ENCODE results near the gene CSTF2T.

The CSTF2T gene

GRCh38 chr10:51683031-51683691, 16.2 kb downstream of the CSTF2T start:
- no peak overlapping the region for H2BK12ac ChIP-seq (ENCODE audit: low read length)
- H2AK5ac ChIP-seq (ENCODE audit: low read depth, low read length): no peak overlapping the region
- no peak overlapping the region for H2BK5ac ChIP-seq (ENCODE audit: low read length)
- H3K36me3 ChIP-seq (replicated peaks in 1 of 2; ENCODE audit: control insufficient read depth in 2 of 2, insufficient read depth in 2 of 2, low read length in 2 of 2): no peaks in the 10 kb centered on the region
- no peak for DNase-seq (ENCODE audit: low spot score)
- no peak overlapping the region for H3K4me3 ChIP-seq (ENCODE audit: low read length in 2 of 2)
- H3K79me1 ChIP-seq (ENCODE audit: low read depth, low read length): no peaks in the 10 kb centered on the region
- H3K18ac ChIP-seq (ENCODE audit: low read length): no peak overlapping the region
- no peak overlapping the region for H2BK120ac ChIP-seq (ENCODE audit: low read depth, low read length)
- no peak overlapping the region for H3K27ac ChIP-seq (replicated peaks; ENCODE audit: low read length)
- H4K8ac ChIP-seq (ENCODE audit: low read depth, low read length): no peak overlapping the region
- no peak overlapping the region for H3K4ac ChIP-seq (ENCODE audit: low read length)
- H3K23ac ChIP-seq (ENCODE audit: low read depth, low read length, poor library complexity): no peak overlapping the region
- no peaks in the 10 kb centered on the region for H3K27me3 ChIP-seq (ENCODE audit: control insufficient read depth in 3 of 3, insufficient read depth in 3 of 3, low read depth in 1 of 3, low read length in 3 of 3)
- H4K91ac ChIP-seq (ENCODE audit: low read depth, low read length, poor library complexity): no peak overlapping the region
- no peak overlapping the region for H3K4me2 ChIP-seq (ENCODE audit: insufficient read depth, low read length, poor library complexity, severe bottlenecking)
- H3K14ac ChIP-seq (ENCODE audit: low read length): no peak overlapping the region
- WGBS, 2 donors (ENCODE audit: extremely low coverage in 2 of 2, insufficient read length in 2 of 2, insufficient replicate concordance in 1 of 2): no CpG with 5 or more reads among the region's 4 CpGs
- peaks cover 0 to 6% of the 10 kb centered on the region in 2 donors for H3K4me1 ChIP-seq (ENCODE audit: control insufficient read depth in 2 of 2, insufficient read depth in 1 of 2, low read depth in 1 of 2, low read length in 2 of 2)
- no peak overlapping the region for H3K9ac ChIP-seq (ENCODE audit: low read depth, low read length, poor library complexity)
- H2BK15ac ChIP-seq (ENCODE audit: low read length): no peak overlapping the region
- H2AFZ ChIP-seq (ENCODE audit: low read length): peak overlapping the region; percentile 48
- H3K9me3 ChIP-seq (replicated peaks in 1 of 2; ENCODE audit: control insufficient read depth in 2 of 2, insufficient read depth in 1 of 2, low read depth in 1 of 2, low read length in 2 of 2): no peaks in the 10 kb centered on the region

DNA sequence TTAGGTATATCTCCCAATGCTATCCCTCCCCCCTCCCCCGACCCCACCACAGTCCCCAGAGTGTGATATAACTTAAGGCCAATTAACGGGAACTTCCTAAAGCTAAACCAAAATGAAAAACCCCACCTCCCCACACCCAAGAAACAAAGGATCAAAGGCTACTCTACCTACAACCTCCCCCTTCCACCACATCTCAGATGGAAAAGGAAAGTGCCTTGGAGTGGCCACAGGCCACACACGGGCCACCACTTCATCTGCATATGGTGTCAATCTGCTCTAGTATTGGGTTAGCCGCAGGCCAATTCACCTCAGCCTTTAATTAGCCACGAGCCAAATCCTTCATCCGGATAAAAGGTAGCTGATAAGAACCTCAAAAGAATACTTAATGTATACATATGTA, 19.6 kb downstream of the CSTF2T start:
- H3K79me1 ChIP-seq (ENCODE audit: low read depth, low read length): no peaks in the 10 kb centered on the region
- H3K14ac ChIP-seq (ENCODE audit: low read length): no peak overlapping the region
- no peak overlapping the region for H3K23ac ChIP-seq (ENCODE audit: low read depth, low read length, poor library complexity)
- no peak overlapping the region for H2BK120ac ChIP-seq (ENCODE audit: low read depth, low read length)
- no peak overlapping the region for H3K9ac ChIP-seq (ENCODE audit: low read depth, low read length, poor library complexity)
- no peaks in the 10 kb centered on the region for H3K36me3 ChIP-seq (replicated peaks in 1 of 2; ENCODE audit: control insufficient read depth in 2 of 2, insufficient read depth in 2 of 2, low read length in 2 of 2)
- no peaks in the 10 kb centered on the region for H3K27me3 ChIP-seq (ENCODE audit: control insufficient read depth in 3 of 3, insufficient read depth in 3 of 3, low read depth in 1 of 3, low read length in 3 of 3)
- H3K9me3 ChIP-seq (replicated peaks in 1 of 2; ENCODE audit: control insufficient read depth in 2 of 2, insufficient read depth in 1 of 2, low read depth in 1 of 2, low read length in 2 of 2): no peaks in the 10 kb centered on the region
- H3K4me3 ChIP-seq (ENCODE audit: low read length in 2 of 2): no peak overlapping the region
- H3K4me1 ChIP-seq (ENCODE audit: control insufficient read depth in 2 of 2, insufficient read depth in 1 of 2, low read depth in 1 of 2, low read length in 2 of 2): peaks cover 0 to 3% of the 10 kb centered on the region in 2 donors
- H4K8ac ChIP-seq (ENCODE audit: low read depth, low read length): no peak overlapping the region
- no peak overlapping the region for H2BK12ac ChIP-seq (ENCODE audit: low read length)
- H3K18ac ChIP-seq (ENCODE audit: low read length): no peak overlapping the region
- H2AK5ac ChIP-seq (ENCODE audit: low read depth, low read length): no peak overlapping the region
- H3K27ac ChIP-seq (replicated peaks; ENCODE audit: low read length): no peak overlapping the region
- no peak overlapping the region for H2BK5ac ChIP-seq (ENCODE audit: low read length)
- H2AFZ ChIP-seq (ENCODE audit: low read length): no peak overlapping the region
- no peak overlapping the region for H3K4ac ChIP-seq (ENCODE audit: low read length)
- no CpG with 5 or more reads among the region's 6 CpGs for WGBS, 2 donors (ENCODE audit: extremely low coverage in 2 of 2, insufficient read length in 2 of 2, insufficient replicate concordance in 1 of 2)
- H3K4me2 ChIP-seq (ENCODE audit: insufficient read depth, low read length, poor library complexity, severe bottlenecking): no peak overlapping the region
- H2BK15ac ChIP-seq (ENCODE audit: low read length): no peak overlapping the region
- H4K91ac ChIP-seq (ENCODE audit: low read depth, low read length, poor library complexity): no peak overlapping the region
- no peak for DNase-seq (ENCODE audit: low spot score)

GRCh38 chr10:51675088-51675487, 24.3 kb downstream of the CSTF2T start:
- H3K18ac ChIP-seq (ENCODE audit: low read length): no peak overlapping the region
- no peak overlapping the region for H3K4ac ChIP-seq (ENCODE audit: low read length)
- H3K27ac ChIP-seq (replicated peaks; ENCODE audit: low read length): no peak overlapping the region
- no peaks in the 10 kb centered on the region for H3K79me1 ChIP-seq (ENCODE audit: low read depth, low read length)
- H3K4me1 ChIP-seq (ENCODE audit: control insufficient read depth in 2 of 2, insufficient read depth in 1 of 2, low read depth in 1 of 2, low read length in 2 of 2): peaks cover 0 to 2% of the 10 kb centered on the region in 2 donors
- H2AK5ac ChIP-seq (ENCODE audit: low read depth, low read length): no peak overlapping the region
- H3K14ac ChIP-seq (ENCODE audit: low read length): no peak overlapping the region
- no peak overlapping the region for H2BK15ac ChIP-seq (ENCODE audit: low read length)
- no peak overlapping the region for H2BK120ac ChIP-seq (ENCODE audit: low read depth, low read length)
- H3K27me3 ChIP-seq (ENCODE audit: control insufficient read depth in 3 of 3, insufficient read depth in 3 of 3, low read depth in 1 of 3, low read length in 3 of 3): no peaks in the 10 kb centered on the region
- H3K23ac ChIP-seq (ENCODE audit: low read depth, low read length, poor library complexity): no peak overlapping the region
- H3K9ac ChIP-seq (ENCODE audit: low read depth, low read length, poor library complexity): no peak overlapping the region
- no peak overlapping the region for H2AFZ ChIP-seq (ENCODE audit: low read length)
- H3K4me3 ChIP-seq (ENCODE audit: low read length in 2 of 2): no peak overlapping the region
- no peaks in the 10 kb centered on the region for H3K9me3 ChIP-seq (replicated peaks in 1 of 2; ENCODE audit: control insufficient read depth in 2 of 2, insufficient read depth in 1 of 2, low read depth in 1 of 2, low read length in 2 of 2)
- H4K91ac ChIP-seq (ENCODE audit: low read depth, low read length, poor library complexity): no peak overlapping the region
- H2BK12ac ChIP-seq (ENCODE audit: low read length): no peak overlapping the region
- DNase-seq (ENCODE audit: low spot score): no peak
- H4K8ac ChIP-seq (ENCODE audit: low read depth, low read length): no peak overlapping the region
- no peak overlapping the region for H3K4me2 ChIP-seq (ENCODE audit: insufficient read depth, low read length, poor library complexity, severe bottlenecking)
- H2BK5ac ChIP-seq (ENCODE audit: low read length): no peak overlapping the region
- no peaks in the 10 kb centered on the region for H3K36me3 ChIP-seq (replicated peaks in 1 of 2; ENCODE audit: control insufficient read depth in 2 of 2, insufficient read depth in 2 of 2, low read length in 2 of 2)

GRCh38 chr10:51672039-51672535, 27.3 kb downstream of the CSTF2T start:
- Histone ChIP-seq H3K4ac (ENCODE audit: low read length) (no peak overlapping the region), H3K27me3 (ENCODE audit: control insufficient read depth in 3 of 3, insufficient read depth in 3 of 3, low read depth in 1 of 3, low read length in 3 of 3) (no peaks in the 10 kb centered on the region), H3K23ac (ENCODE audit: low read depth, low read length, poor library complexity) (no peak overlapping the region), H4K8ac (ENCODE audit: low read depth, low read length) (no peak overlapping the region), H2AFZ (ENCODE audit: low read length) (no peak overlapping the region), H3K14ac (ENCODE audit: low read length) (no peak overlapping the region), H2BK5ac (ENCODE audit: low read length) (no peak overlapping the region), H2BK120ac (ENCODE audit: low read depth, low read length) (no peak overlapping the region), H3K9ac (ENCODE audit: low read depth, low read length, poor library complexity) (no peak overlapping the region), H3K27ac (replicated peaks; ENCODE audit: low read length) (no peak overlapping the region), H3K4me1 (ENCODE audit: control insufficient read depth in 2 of 2, insufficient read depth in 1 of 2, low read depth in 1 of 2, low read length in 2 of 2) (no peaks in the 10 kb centered on the region), H2BK15ac (ENCODE audit: low read length) (no peak overlapping the region), H3K4me2 (ENCODE audit: insufficient read depth, low read length, poor library complexity, severe bottlenecking) (no peak overlapping the region), H3K36me3 (replicated peaks in 1 of 2; ENCODE audit: control insufficient read depth in 2 of 2, insufficient read depth in 2 of 2, low read length in 2 of 2) (no peaks in the 10 kb centered on the region), H3K18ac (ENCODE audit: low read length) (no peak overlapping the region), H3K4me3 (ENCODE audit: low read length in 2 of 2) (no peak overlapping the region), H3K9me3 (replicated peaks in 1 of 2; ENCODE audit: control insufficient read depth in 2 of 2, insufficient read depth in 1 of 2, low read depth in 1 of 2, low read length in 2 of 2) (no peaks in the 10 kb centered on the region), H2AK5ac (ENCODE audit: low read depth, low read length) (no peak overlapping the region), H4K91ac (ENCODE audit: low read depth, low read length, poor library complexity) (no peak overlapping the region), H2BK12ac (ENCODE audit: low read length) (no peak overlapping the region), H3K79me1 (ENCODE audit: low read depth, low read length) (no peaks in the 10 kb centered on the region)
- DNase-seq (ENCODE audit: low spot score): no peak
